ENCODE data around the gene KLHL35.

DNA sequence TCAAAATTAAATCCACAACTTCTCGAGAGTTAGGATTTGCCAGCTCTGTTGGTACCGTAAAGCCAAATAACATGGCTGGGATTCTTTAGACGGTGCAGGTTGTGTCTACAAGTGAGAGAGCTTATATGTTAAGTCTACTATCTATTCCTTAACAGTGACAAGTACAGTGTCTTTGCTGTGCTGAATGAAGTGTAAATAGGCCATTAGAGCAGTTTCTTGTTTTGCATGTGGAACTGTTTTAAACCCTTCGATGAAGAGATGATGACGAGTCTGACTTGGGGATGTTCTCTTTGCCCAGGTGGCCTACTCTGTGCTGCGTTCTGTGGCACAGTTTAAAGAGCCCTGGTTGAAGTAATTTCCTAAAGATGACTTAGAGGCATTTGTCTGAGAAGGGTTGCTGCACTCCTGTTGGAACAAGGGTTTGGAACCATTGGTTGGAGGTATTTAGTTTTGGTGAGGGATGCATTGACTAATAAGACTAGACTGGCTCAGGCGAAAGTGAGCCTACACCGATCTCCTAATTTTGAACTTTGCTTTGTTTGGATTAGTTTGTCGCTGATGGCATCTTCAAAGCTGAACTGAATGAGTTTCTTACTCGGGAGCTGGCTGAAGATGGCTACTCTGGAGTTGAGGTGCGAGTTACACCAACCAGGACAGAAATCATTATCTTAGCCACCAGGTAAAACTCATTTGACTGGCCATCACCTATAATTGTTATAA, 32.7 kb downstream of the KLHL35 start:
- no peak for TF ChIP-seq POLR2A (IDR thresholded peaks at IDR 0.05)
- TF ChIP-seq, protein P1, sequence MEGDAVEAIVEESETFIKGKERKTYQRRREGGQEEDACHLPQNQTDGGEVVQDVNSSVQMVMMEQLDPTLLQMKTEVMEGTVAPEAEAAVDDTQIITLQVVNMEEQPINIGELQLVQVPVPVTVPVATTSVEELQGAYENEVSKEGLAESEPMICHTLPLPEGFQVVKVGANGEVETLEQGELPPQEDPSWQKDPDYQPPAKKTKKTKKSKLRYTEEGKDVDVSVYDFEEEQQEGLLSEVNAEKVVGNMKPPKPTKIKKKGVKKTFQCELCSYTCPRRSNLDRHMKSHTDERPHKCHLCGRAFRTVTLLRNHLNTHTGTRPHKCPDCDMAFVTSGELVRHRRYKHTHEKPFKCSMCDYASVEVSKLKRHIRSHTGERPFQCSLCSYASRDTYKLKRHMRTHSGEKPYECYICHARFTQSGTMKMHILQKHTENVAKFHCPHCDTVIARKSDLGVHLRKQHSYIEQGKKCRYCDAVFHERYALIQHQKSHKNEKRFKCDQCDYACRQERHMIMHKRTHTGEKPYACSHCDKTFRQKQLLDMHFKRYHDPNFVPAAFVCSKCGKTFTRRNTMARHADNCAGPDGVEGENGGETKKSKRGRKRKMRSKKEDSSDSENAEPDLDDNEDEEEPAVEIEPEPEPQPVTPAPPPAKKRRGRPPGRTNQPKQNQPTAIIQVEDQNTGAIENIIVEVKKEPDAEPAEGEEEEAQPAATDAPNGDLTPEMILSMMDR (IDR thresholded peaks at IDR 0.05) = no peak

Data from body of pancreas (tissue), 4 donors.